H1 (cell line): ENCODE results near the gene ITGAV.

ENCODE experiments used
- TAF1 ChIP-seq: IDR thresholded peaks from 2 replicates; pipeline ENCODE4 v1.6.1; 2011; ENCODE audit warnings: mild to moderate bottlenecking, low read depth, low read length
- TF ChIP-seq, protein P1 (sequence below), 3 experiments: IDR thresholded peaks; 1 replicate in 2 of 3; 2 replicates in 1 of 3; pipeline versions ENCODE4 v1.5.1 to v1.6.1; 2011; ENCODE audit warnings: low read length in 3 of 3, mild to moderate bottlenecking in 3 of 3, inconsistent platforms in 2 of 3, low read depth in 1 of 3, moderate library complexity in 1 of 3; ENCODE audit not compliant: insufficient read depth in 1 of 3; ENCODE audit errors: control extremely low read depth in 1 of 3

DNA sequence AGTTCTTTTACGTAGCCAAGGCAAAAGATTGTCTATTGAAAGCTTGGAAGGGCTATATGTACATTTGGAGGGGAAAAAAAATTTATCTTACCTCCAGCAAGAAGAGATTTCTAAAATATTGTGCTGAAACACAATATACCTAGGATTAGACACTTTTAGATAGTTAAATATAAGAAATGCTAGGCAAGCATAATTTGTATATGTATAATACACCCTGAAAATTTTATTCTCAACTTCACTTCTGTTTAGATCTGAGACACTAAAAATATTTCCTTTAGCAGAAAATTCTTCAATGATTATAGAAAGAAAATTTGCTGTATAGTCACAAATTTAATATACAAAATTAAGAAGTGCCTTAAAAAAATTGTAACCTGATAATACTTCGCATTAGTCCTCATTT is 42.6 kb downstream of the ITGAV start:
- TF ChIP-seq TAF1 = no peak
- TF ChIP-seq, protein P1, sequence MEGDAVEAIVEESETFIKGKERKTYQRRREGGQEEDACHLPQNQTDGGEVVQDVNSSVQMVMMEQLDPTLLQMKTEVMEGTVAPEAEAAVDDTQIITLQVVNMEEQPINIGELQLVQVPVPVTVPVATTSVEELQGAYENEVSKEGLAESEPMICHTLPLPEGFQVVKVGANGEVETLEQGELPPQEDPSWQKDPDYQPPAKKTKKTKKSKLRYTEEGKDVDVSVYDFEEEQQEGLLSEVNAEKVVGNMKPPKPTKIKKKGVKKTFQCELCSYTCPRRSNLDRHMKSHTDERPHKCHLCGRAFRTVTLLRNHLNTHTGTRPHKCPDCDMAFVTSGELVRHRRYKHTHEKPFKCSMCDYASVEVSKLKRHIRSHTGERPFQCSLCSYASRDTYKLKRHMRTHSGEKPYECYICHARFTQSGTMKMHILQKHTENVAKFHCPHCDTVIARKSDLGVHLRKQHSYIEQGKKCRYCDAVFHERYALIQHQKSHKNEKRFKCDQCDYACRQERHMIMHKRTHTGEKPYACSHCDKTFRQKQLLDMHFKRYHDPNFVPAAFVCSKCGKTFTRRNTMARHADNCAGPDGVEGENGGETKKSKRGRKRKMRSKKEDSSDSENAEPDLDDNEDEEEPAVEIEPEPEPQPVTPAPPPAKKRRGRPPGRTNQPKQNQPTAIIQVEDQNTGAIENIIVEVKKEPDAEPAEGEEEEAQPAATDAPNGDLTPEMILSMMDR (IDR thresholded peaks at IDR 0.05; ENCODE audit: control extremely low read depth in 1 of 3, insufficient read depth in 1 of 3, low read depth in 1 of 3, low read length in 3 of 3) = no peak
